Keratinocyte (primary cell): ENCODE measurements around the gene FKTN. TPM values are rescaled to one million over a fixed set of nuclear protein-coding genes. Genes with fewer than 3 reads are reported as not detected.

Source experiments
- DNase-seq: peaks from one replicate; pipeline ENCODE4 v3.0.0-alpha.2; 2011; ENCODE audit warnings: low read depth, missing footprints, low spot score
- FAIRE-seq: peaks from 2 replicates; lab custom pipeline; 2011; peaks lifted over from hg19 to GRCh38; lab: Jason Lieb, UNC
- H2AFZ ChIP-seq: 2 replicates; pipeline ENCODE4 v1.6.0; 2012; ENCODE audit warnings: low read length, control low read depth, inconsistent platforms; ENCODE audit not compliant: control insufficient read depth
- H3K27ac ChIP-seq: 2 replicates; pipeline ENCODE4 v1.5.1; 2011; ENCODE audit warnings: low read length; ENCODE audit not compliant: control insufficient read depth, insufficient read depth
- H3K27me3 ChIP-seq: 3 replicates; pipeline ENCODE4 v1.6.0; 2011; ENCODE audit warnings: low read length; ENCODE audit not compliant: control insufficient read depth, insufficient read depth; ENCODE audit errors: extremely low read depth
- H3K36me3 ChIP-seq, 2 experiments: 2 replicates in 1 of 2; 3 replicates in 1 of 2; pipeline ENCODE4 v1.5.1; 2011; ENCODE audit warnings: low read length in 2 of 2, mild to moderate bottlenecking in 1 of 2; ENCODE audit not compliant: control insufficient read depth in 2 of 2, insufficient read depth in 2 of 2; ENCODE audit errors: extremely low read depth in 1 of 2
- H3K4me1 ChIP-seq: 3 replicates; pipeline ENCODE4 v1.5.1; 2011; ENCODE audit warnings: low read length; ENCODE audit not compliant: control insufficient read depth, insufficient read depth; ENCODE audit errors: extremely low read depth
- H3K4me2 ChIP-seq: 3 replicates; pipeline ENCODE4 v1.6.0; 2011; ENCODE audit warnings: low read depth, low read length; ENCODE audit not compliant: control insufficient read depth, insufficient read depth; ENCODE audit errors: extremely low read depth
- H3K4me3 ChIP-seq, 3 experiments: fragments of 200-600 bp in 1 of 3; sonication (generic) in 1 of 3; 2 replicates in 2 of 3; 3 replicates in 1 of 3; pipeline ENCODE4 v1.5.1; 2011 to 2016; ENCODE audit warnings: low read length in 3 of 3, mild to moderate bottlenecking in 3 of 3, control low read depth in 2 of 3, inconsistent platforms in 1 of 3, low read depth in 1 of 3, mixed read lengths in 1 of 3, mixed run types in 1 of 3, moderate library complexity in 1 of 3; ENCODE audit not compliant: control insufficient read depth in 2 of 3, insufficient read depth in 2 of 3; ENCODE audit errors: extremely low read depth in 1 of 3
- H3K79me2 ChIP-seq: 2 replicates; pipeline ENCODE4 v1.6.0; 2012; ENCODE audit warnings: low read length; ENCODE audit not compliant: control insufficient read depth, insufficient read depth
- H3K9ac ChIP-seq: 3 replicates; pipeline ENCODE4 v1.6.0; 2011; ENCODE audit warnings: low read length; ENCODE audit not compliant: control insufficient read depth, insufficient read depth; ENCODE audit errors: extremely low read depth
- H3K9me1 ChIP-seq: 3 replicates; pipeline ENCODE4 v1.6.0; 2011; ENCODE audit warnings: low read length; ENCODE audit not compliant: control insufficient read depth, insufficient read depth; ENCODE audit errors: extremely low read depth
- H3K9me3 ChIP-seq: 2 replicates; pipeline ENCODE4 v1.5.1; 2012; ENCODE audit warnings: low read depth, low read length; ENCODE audit not compliant: control insufficient read depth
- H4K20me1 ChIP-seq: 3 replicates; pipeline ENCODE4 v1.6.0; 2011; ENCODE audit warnings: low read length; ENCODE audit not compliant: control insufficient read depth, insufficient read depth; ENCODE audit errors: extremely low read depth
- EZH2 ChIP-seq: IDR thresholded peaks from one replicate; pipeline ENCODE4 v1.6.1; 2012; ENCODE audit warnings: inconsistent platforms, mild to moderate bottlenecking, low read length, moderate library complexity
- dilution Hi-C: fragments of 300-500 bp; cut with MboI; formaldehyde crosslinking; loops from one replicate; pipeline ENCODE4 v1.7.0; 2020; ENCODE audit warnings: low sequenced_read_pairs; ENCODE audit not compliant: extremely low pct_ligation_motif_present
- polyA plus RNA-seq, 5 experiments: library from polyadenylated mRNA; depleted of rRNA in 3 of 5; stranded (reverse) in 3 of 5; stranded (forward) in 1 of 5; unstranded in 1 of 5; fragments of >200 nt; gene quantifications; 1 replicate in 1 of 5; 2 replicates in 3 of 5; 3 replicates in 1 of 5; pipeline versions ENCODE4 v1.2.1 to v1.2.3, GENCODE V29; 2011 to 2012; ENCODE audit warnings: missing spikeins in 2 of 5, low read depth in 1 of 5, low replicate concordance in 1 of 5
- TF ChIP-seq, protein P1 (sequence below), 3 experiments: IDR thresholded peaks in 1 of 3; conservative IDR thresholded peaks in 1 of 3; optimal IDR thresholded peaks in 1 of 3; 2 replicates in 2 of 3; 3 replicates in 1 of 3; pipeline versions ENCODE3 to v1.5.1; 2011; ENCODE audit warnings: low read length in 3 of 3, mild to moderate bottlenecking in 3 of 3, moderate library complexity in 2 of 3, control low read depth in 1 of 3, inconsistent platforms in 1 of 3; ENCODE audit not compliant: insufficient read depth in 2 of 3; ENCODE audit errors: extremely low read depth in 1 of 3

Gene FKTN
- polyA plus RNA-seq, 1 donor (not counting 4 experiments of a cell fraction or from before 2014, with no cell fraction given): 15.9 TPM

DNA sequence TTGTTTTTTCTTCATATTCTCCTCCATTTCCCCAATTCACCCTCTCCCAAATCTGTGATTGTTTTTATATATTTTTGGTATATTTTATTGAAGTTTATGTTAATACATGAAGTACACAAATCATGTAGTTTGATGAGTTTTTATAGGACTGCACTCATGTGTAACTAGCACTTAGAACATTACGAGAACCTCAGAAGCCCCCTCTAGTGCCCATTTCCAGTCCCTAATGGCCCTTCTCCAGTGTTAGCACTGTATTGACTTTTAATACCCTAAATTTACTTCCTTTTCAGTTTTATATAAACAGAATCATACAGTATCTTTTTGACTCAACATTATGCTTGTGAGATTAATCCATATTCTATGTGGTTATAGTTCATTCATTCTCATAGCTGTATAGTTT lies 18.5 kb upstream of the FKTN start:
- DNase-seq (no peak), FAIRE-seq (no peak)
- Histone ChIP-seq H3K27me3 (no peaks in the 10 kb centered on the region), H3K9me3 (no peaks in the 10 kb centered on the region), H2AFZ (no peak overlapping the region), H3K79me2 (no peaks in the 10 kb centered on the region), H3K9me1 (no peaks in the 10 kb centered on the region), H4K20me1 (no peaks in the 10 kb centered on the region), H3K36me3 (no peaks in the 10 kb centered on the region), H3K9ac (no peak overlapping the region), H3K4me1 (no peaks in the 10 kb centered on the region), H3K27ac (no peak overlapping the region), H3K4me2 (no peak overlapping the region), H3K4me3 (no peak overlapping the region)
- TF ChIP-seq EZH2: no peak
- TF ChIP-seq, protein P1, sequence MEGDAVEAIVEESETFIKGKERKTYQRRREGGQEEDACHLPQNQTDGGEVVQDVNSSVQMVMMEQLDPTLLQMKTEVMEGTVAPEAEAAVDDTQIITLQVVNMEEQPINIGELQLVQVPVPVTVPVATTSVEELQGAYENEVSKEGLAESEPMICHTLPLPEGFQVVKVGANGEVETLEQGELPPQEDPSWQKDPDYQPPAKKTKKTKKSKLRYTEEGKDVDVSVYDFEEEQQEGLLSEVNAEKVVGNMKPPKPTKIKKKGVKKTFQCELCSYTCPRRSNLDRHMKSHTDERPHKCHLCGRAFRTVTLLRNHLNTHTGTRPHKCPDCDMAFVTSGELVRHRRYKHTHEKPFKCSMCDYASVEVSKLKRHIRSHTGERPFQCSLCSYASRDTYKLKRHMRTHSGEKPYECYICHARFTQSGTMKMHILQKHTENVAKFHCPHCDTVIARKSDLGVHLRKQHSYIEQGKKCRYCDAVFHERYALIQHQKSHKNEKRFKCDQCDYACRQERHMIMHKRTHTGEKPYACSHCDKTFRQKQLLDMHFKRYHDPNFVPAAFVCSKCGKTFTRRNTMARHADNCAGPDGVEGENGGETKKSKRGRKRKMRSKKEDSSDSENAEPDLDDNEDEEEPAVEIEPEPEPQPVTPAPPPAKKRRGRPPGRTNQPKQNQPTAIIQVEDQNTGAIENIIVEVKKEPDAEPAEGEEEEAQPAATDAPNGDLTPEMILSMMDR (optimal IDR thresholded peaks at IDR 0.05 in 1 of 3, IDR thresholded peaks at IDR 0.05 in 1 of 3, conservative IDR thresholded peaks at IDR 0.05 in 1 of 3; ENCODE audit: extremely low read depth in 1 of 3, insufficient read depth in 2 of 3, low read length in 3 of 3): no peak
- dilution Hi-C loops: no loop called here

DNA sequence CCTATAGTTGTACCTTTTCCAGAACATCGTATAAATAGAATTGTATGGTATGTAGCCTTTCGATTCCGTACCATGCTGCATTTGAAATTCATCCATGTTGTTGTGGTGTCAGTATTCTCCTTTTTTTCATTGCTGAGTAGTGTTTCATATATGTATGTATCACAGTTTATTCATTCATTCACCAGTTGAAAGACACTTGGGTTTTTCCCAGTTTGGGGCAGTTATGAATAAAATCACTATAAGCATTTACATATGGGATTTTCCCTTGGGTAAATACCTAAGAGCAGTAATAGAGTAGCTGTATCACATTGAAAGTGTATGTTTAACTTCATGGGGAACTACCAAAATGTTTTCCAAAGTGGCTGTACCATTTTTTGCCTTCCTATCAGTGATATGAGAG lies 16.1 kb upstream of the FKTN start:
- TF ChIP-seq EZH2: no peak
- TF ChIP-seq, protein P1 (optimal IDR thresholded peaks at IDR 0.05 in 1 of 3, IDR thresholded peaks at IDR 0.05 in 1 of 3, conservative IDR thresholded peaks at IDR 0.05 in 1 of 3; ENCODE audit: extremely low read depth in 1 of 3, insufficient read depth in 2 of 3, low read length in 3 of 3): no peak
- DNase-seq (no peak), FAIRE-seq (no peak)
- no peaks in the 10 kb centered on the region for H3K27me3 ChIP-seq
- no peak overlapping the region for H3K27ac ChIP-seq
- no peaks in the 10 kb centered on the region for H3K79me2 ChIP-seq
- no peak overlapping the region for H3K4me3 ChIP-seq
- H3K4me1 ChIP-seq: no peaks in the 10 kb centered on the region
- no peaks in the 10 kb centered on the region for H3K9me3 ChIP-seq
- peaks cover 0 to 5% of the 10 kb centered on the region in 2 experiments for H3K36me3 ChIP-seq
- H3K4me2 ChIP-seq: no peak overlapping the region
- dilution Hi-C loops: no loop called here
- H4K20me1 ChIP-seq: no peaks in the 10 kb centered on the region
- H2AFZ ChIP-seq: no peak overlapping the region
- no peaks in the 10 kb centered on the region for H3K9me1 ChIP-seq
- no peak overlapping the region for H3K9ac ChIP-seq
